ENCODE data around the gene DNAH2.
A peak's percentile ranks its signal among the peaks of the same experiment; 100 is the strongest.

Gene DNAH2

DNA sequence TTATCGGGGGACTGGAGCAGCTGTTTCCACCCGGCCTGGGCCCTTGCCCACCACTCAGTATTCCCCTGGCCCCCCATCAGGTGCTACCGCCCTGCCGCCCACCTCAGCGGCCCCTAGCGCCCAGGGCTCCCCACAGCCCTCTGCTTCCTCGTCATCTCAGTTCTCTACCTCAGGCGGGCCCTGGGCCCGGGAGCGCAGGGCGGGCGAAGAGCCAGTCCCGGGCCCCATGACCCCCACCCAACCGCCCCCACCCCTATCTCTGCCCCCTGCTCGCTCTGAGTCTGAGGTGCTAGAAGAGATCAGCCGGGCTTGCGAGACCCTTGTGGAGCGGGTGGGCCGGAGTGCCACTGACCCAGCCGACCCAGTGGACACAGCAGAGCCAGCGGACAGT, 131.2 kb downstream of the DNAH2 start:
- FAIRE-seq (no peak), DNase-seq (ENCODE audit: insufficient read length, low spot score) (no peak)

DNA sequence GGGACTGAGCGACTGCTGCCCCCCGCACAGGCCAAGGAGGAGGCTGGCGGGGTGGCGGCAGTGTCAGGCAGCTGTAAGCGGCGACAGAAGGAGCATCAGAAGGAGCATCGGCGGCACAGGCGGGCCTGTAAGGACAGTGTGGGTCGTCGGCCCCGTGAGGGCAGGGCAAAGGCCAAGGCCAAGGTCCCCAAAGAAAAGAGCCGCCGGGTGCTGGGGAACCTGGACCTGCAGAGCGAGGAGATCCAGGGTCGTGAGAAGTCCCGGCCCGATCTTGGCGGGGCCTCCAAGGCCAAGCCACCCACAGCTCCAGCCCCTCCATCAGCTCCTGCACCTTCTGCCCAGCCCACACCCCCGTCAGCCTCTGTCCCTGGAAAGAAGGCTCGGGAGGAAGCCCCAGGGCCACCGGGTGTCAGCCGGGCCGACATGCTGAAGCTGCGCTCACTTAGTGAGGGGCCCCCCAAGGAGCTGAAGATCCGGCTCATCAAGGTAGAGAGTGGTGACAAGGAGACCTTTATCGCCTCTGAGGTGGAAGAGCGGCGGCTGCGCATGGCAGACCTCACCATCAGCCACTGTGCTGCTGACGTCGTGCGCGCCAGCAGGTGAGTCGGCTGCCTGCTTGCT, 131.7 kb downstream of the DNAH2 start:
- DNase-seq (ENCODE audit: insufficient read length, low spot score) (no peak), FAIRE-seq (no peak)

DNA sequence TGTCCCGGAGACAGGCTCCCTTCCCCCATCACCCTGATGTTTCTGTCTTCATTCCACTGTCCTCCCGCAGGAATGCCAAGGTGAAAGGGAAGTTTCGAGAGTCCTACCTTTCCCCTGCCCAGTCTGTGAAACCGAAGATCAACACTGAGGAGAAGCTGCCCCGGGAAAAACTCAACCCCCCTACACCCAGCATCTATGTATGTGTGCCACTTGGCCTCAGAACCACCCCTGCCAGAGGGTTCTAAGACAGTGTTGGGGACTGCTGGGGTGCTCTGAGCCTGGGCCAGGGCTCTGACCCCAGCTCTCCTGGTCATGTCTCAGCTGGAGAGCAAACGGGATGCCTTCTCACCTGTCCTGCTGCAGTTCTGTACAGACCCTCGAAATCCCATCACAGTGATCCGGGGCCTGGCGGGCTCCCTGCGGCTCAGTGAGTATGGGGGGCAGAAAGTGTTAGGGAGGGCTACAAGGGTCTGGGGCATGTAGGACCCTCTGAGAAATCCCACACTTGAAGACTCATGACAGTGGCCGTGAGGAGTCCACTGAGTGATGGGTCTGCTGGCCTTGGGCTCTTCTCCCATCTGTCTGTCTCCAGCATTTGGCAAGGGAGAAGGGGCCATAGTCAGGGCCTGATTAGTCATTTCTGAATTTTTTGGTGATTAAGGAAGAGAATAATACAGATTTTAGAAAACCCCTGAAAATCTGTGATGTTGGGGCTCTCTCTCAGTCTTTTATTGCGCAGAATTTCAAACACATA, 132.4 kb downstream of the DNAH2 start:
- DNase-seq (ENCODE audit: insufficient read length, low spot score) (no peak), FAIRE-seq (no peak)

DNA sequence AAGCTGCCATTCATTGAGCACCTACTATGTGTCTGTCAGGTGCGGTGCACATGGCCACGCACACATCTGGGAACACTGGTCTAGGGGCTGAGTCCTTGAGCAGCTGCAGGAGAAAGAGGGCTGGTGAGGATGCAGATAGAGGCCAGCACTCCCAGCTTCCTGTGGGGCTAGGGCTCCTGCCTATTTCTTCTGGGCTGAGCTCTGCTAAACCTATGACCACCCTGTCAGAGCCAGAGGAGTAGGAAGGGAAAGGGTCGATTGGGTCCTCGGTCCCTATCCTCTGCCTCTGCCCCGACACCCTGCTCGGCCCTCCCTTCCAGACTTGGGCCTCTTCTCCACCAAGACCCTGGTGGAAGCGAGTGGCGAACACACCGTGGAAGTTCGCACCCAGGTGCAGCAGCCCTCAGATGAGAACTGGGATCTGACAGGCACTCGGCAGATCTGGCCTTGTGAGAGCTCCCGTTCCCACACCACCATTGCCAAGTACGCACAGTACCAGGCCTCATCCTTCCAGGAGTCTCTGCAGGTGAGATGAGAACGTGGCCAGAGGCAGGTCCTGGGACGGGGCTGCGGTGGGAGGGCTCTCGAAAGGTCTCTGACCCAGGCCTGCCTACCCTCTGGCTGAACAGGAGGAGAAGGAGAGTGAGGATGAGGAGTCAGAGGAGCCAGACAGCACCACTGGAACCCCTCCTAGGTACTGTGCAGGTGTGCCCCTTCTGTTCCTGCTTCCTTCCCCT, 133.3 kb downstream of the DNAH2 start:
- DNase-seq (ENCODE audit: insufficient read length, low spot score) (no peak), FAIRE-seq (no peak)

DNA sequence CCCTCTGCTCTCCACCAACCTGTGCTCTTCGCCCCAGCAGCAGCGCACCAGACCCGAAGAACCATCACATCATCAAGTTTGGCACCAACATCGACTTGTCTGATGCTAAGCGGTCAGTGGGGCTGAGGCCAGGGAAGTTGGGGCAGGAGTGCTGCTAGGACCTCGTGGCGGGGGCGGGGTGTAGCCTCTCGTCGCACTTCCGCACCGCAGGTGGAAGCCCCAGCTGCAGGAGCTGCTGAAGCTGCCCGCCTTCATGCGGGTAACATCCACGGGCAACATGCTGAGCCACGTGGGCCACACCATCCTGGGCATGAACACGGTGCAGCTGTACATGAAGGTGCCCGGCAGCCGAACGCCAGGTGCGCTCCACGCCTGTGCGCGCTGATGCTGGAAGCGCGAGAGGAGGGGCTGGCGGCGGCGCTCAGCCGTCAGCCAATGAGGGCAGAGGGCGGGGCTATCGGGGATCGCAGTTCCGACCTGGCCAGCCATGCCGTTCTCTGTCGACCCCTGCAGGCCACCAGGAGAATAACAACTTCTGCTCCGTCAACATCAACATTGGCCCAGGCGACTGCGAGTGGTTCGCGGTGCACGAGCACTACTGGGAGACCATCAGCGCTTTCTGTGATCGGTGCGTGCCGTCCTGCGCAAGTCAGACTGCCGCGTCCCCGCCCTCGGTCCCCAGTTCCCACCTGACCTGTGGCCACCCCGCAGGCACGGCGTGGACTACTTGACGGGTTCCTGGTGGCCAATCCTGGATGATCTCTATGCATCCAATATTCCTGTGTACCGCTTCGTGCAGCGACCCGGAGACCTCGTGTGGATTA, 134.1 kb downstream of the DNAH2 start:
- peak; percentile 97 for DNase-seq (ENCODE audit: insufficient read length, low spot score)
- FAIRE-seq: peak; percentile 99

DNA sequence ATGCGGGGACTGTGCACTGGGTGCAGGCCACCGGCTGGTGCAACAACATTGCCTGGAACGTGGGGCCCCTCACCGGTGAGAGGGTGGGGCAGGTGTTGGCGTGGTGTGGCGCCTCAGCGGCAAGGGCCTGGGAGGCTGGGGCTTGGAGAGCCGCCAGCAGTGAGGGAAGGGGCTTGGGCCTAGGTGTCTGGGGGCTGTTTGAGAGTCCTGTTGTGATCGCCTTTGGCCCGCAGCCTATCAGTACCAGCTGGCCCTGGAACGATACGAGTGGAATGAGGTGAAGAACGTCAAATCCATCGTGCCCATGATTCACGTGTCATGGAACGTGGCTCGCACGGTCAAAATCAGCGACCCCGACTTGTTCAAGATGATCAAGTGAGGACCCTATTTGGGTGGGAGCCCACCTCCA, 134.7 kb downstream of the DNAH2 start:
- FAIRE-seq (no peak), DNase-seq (ENCODE audit: insufficient read length, low spot score) (no peak)

DNA sequence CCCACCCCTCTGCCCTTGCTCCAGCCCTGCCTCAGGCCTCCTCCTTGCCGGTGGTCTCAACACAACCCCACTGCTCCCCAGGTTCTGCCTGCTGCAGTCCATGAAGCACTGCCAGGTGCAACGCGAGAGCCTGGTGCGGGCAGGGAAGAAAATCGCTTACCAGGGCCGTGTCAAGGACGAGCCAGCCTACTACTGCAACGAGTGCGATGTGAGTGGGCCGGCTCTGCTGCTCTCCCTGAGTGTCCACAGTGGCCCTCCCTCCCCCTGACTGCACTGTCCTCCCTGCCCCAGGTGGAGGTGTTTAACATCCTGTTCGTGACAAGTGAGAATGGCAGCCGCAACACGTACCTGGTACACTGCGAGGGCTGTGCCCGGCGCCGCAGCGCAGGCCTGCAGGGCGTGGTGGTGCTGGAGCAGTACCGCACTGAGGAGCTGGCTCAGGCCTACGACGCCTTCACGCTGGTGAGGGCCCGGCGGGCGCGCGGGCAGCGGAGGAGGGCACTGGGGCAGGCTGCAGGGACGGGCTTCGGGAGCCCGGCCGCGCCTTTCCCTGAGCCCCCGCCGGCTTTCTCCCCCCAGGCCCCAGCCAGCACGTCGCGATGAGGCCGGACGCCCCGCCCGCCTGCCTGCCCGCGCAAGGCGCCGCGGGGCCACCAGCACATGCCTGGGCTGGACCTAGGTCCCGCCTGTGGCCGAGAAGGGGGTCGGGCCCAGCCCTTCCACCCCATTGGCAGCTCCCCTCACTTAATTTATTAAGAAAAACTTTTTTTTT, 135.6 kb downstream of the DNAH2 start:
- no peak for FAIRE-seq

DNA sequence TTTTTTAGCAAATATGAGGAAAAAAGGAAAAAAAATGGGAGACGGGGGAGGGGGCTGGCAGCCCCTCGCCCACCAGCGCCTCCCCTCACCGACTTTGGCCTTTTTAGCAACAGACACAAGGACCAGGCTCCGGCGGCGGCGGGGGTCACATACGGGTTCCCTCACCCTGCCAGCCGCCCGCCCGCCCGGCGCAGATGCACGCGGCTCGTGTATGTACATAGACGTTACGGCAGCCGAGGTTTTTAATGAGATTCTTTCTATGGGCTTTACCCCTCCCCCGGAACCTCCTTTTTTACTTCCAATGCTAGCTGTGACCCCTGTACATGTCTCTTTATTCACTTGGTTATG, 136.1 kb downstream of the DNAH2 start:
- FAIRE-seq (no peak), DNase-seq (ENCODE audit: insufficient read length, low spot score) (no peak)

More for the DNA sequence above, 135.6 kb downstream of the DNAH2 start:
- DNase-seq (ENCODE audit: insufficient read length, low spot score): no peak

DNA sequence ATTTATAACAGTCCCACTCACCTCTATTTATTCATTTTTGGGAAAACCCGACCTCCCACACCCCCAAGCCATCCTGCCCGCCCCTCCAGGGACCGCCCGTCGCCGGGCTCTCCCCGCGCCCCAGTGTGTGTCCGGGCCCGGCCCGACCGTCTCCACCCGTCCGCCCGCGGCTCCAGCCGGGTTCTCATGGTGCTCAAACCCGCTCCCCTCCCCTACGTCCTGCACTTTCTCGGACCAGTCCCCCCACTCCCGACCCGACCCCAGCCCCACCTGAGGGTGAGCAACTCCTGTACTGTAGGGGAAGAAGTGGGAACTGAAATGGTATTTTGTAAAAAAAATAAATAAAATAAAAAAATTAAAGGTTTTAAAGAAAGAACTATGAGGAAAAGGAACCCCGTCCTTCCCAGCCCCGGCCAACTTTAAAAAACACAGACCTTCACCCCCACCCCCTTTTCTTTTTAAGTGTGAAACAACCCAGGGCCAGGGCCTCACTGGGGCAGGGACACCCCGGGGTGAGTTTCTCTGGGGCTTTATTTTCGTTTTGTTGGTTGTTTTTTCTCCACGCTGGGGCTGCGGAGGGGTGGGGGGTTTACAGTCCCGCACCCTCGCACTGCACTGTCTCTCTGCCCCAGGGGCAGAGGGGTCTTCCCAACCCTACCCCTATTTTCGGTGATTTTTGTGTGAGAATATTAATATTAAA, 136.7 kb downstream of the DNAH2 start:
- DNase-seq (ENCODE audit: insufficient read length, low spot score): no peak
- FAIRE-seq: no peak

DNA sequence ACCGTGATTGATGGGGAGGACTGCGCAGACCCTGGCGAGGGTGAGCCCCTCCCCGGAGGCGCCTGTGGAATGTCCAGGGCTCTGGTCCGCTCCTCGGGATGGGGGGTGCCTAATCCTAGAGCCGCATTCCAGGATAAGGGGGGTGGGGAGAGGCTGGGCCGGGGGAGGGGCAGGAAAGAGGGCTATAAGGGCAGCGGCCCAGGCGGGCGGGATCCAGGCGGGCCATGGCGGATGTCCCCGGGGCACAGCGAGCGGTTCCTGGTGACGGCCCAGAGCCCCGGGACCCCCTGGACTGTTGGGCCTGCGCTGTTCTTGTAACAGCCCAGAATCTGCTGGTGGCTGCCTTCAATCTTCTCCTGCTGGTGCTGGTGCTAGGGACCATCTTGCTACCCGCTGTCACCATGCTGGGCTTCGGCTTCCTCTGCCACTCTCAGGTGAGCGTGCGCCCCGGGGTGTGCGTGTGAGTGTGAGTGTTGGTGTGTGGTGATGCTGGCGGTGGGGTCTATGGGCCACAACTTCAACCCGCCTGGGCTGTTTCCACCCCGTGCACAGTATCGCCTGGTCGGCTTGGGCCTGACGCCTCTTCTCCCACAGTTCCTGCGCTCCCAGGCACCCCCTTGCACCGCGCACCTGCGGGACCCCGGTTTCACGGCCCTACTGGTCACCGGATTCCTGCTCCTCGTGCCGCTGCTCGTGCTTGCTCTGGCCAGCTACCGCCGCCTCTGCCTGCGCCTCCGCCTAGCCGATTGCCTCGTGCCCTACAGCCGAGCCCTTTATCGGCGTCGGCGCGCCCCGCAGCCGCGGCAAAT, 137.5 kb downstream of the DNAH2 start, which contains the start of gene TMEM88:
Gene TMEM88 (plus strand): TSS at position 216 of the 809 bp plus-strand sequence. CDS start 9 bp downstream, at position 225.
- no peak for DNase-seq (ENCODE audit: insufficient read length, low spot score)
- FAIRE-seq: no peak

DNA sequence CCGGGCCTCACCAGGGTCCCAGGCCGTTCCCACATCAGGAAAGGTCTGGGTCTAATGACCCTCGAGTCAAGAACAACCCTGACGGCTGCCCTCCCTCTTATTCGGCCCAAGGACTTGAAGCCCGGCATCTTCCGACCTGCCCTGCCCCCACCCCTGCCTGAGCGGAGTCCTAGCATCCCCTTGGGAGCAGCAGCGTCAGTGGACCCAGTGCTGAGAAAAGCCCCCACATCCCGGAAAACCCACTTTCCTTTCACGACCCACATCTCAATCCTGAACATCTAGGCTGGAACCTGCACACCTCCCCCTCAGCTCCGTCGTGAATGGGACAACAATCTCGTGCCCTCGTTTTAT, 138.1 kb downstream of the DNAH2 start:
- no peak for FAIRE-seq
- no peak for DNase-seq (ENCODE audit: insufficient read length, low spot score)

DNA sequence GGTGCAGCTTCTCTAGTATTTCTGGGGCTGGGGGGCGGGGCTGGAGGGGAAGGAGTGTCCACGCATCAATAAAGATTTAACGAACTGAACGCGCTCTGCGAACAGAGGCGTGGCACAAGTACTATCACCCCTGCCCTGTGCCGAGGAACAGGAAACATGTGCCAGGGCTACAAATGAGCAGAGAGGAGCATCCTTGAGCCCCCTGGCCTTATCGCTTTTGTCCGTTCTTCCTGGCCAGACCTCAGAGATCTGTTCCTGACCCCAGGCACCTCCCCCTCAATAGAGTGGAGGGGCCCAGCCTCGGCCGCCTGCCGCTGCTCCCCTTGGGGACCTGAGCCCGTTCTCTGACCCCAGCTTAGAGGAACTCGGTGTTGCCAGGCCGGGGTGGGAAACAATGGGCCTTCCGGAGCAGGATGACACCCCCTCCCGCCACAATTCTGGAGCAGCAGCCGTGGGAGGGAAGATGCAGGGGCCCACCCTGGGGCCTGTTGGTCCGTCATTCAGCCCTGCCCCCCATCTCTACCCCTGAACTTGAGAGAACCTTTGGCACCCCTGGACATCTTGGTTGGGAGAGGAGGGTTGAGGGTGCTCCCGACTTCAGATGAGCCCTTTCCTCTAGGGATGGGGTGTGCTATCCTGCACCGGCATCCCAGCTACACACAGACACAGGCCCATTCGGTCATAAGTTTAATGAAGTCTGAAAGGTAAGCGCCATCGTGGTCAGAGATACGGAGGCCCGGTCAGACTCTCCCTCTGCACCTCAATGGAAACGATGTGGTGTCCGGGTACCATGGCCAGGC, 138.7 kb downstream of the DNAH2 start:
- FAIRE-seq (peak; percentile 85), DNase-seq (ENCODE audit: insufficient read length, low spot score) (no peak)

DNA sequence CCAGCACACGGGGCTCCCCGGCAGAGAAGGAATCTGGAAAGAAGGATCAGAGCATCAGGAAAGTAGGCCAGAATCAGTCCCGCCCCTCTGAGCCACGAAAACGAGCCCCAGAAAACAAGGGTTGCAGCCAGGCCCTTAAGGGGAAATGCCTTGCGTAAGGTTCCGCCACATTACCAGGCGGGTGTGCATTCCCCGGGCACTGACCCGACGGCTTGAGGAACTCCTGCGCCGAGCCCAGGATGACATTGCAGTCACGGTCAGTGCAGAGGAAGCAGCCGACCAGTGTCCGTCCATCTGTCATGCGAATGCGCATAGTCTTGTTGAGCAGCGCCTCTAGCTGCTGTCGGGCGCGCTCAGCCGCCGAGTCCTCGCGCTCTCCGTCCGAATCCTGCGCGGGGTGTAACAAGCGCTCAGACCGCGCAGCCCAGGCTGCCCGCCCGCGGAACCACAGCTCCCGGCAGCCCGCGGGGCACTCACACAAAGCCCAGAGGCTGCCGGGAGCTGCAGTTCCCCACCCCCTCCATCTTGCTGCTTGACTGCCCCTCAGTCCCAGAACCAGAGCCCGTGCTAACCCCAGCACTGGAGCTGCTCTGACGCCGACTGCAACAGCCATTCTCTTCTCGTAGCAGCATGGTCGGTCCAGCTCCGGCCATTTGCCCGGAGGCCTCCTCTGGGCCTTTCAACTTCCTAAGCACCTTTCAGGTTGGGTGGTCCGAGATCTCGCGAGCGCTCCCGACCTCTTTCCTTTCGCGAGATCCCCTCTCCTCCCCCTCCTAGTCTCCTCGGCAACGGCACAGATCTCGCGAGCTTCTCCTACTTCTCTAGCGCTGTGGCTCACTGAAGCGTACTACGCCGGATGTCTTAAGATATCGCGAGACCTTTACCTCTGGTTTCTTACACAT, 139.5 kb downstream of the DNAH2 start, which contains the start of gene NAA38:
Gene NAA38 (minus strand): TSS at position 749 of the 902 bp plus-strand sequence. CDS start 96 bp downstream, at position 653.
- FAIRE-seq: peak; percentile 100
- peak; percentile 91 for DNase-seq (ENCODE audit: insufficient read length, low spot score)

DNA sequence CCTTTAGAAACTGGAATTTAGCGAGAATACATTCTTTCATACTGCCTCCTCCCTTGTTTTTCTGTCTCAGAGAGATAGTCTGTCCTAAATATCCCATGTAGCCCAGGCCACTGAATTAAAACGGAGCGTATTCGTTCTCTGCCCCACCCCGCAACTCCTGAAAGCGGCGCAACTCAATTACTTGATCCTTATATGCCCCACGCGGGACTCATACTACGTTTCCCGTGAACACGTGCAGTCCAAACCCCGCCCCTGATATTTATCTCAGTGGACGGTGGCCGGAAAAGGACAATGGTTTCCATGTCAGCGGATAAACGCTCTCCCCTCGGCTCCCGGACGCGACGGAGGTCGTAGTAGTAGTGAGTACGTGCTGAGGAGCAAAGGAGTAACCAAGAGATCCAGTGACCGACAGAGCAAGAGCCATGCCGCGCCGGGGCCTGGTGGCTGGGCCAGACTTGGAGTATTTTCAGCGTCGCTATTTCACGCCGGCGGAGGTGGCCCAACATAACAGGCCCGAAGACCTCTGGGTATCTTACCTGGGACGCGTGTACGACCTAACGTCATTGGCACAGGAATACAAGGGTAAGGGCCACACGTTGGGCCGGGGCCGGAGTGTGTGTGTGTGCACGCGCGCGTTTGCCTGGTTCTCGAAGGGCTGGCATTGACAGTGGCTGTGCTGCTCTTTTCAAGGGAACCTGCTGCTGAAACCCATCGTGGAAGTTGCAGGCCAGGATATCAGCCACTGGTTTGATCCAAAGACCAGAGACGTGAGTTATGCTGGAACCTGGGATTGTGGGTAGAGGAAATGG, 140.4 kb downstream of the DNAH2 start, which contains the start of gene CYB5D1:
Gene CYB5D1 (plus strand): TSS at position 291 of the 809 bp plus-strand sequence. CDS start 132 bp downstream, at position 423.
- DNase-seq (ENCODE audit: insufficient read length, low spot score) (no peak), FAIRE-seq (no peak)

DNA sequence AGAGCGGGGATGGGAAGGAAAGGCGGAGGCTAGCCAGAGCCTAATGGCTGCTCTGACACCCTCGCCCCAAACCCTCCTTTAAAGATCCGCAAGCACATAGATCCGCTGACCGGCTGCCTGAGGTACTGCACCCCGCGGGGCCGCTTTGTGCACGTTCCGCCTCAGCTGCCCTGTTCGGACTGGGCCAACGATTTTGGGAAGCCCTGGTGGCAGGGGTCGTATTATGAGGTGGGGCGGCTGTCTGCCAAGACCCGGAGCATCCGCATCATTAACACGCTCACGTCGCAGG, 140.9 kb downstream of the DNAH2 start:
- DNase-seq (ENCODE audit: insufficient read length, low spot score) (no peak), FAIRE-seq (no peak)

DNA sequence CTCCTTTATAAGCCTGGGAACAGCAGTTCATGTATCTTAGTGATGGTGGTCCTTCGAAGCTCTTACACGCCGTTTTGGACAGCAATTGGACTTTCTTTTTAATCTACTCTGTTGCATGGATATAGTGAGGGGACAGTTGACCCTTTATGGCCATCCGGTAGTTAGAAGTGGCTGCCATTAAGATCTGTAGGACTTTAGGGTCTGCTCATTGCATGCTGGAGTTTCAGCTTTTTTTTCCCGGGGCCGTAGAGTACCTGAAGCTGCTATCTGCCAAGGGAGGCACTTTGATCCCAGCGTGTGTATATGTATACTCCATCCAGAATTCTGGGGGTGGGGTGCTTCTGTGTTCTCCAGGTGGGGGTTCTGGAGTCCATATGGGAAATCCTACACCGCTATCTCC, 141.5 kb downstream of the DNAH2 start:
- no peak for FAIRE-seq
- DNase-seq (ENCODE audit: insufficient read length, low spot score): no peak

Measured in GM19239 (cell line).